HG02623 (cell line): ENCODE data around the gene NCBP3.
"Not testable (repeated sequence)": the region's sequence is repeated elsewhere in the genome, so short reads cannot be mapped to it uniquely, and the experiment has no call there.

Experiments used
- ATAC-seq: cut with Tn5 transposase; IDR thresholded peaks from one replicate; pipeline ENCODE4 v1.9.1; 2021; ENCODE audit warnings: moderate library complexity; ENCODE audit not compliant: unreplicated experiment

The NCBP3 gene

DNA sequence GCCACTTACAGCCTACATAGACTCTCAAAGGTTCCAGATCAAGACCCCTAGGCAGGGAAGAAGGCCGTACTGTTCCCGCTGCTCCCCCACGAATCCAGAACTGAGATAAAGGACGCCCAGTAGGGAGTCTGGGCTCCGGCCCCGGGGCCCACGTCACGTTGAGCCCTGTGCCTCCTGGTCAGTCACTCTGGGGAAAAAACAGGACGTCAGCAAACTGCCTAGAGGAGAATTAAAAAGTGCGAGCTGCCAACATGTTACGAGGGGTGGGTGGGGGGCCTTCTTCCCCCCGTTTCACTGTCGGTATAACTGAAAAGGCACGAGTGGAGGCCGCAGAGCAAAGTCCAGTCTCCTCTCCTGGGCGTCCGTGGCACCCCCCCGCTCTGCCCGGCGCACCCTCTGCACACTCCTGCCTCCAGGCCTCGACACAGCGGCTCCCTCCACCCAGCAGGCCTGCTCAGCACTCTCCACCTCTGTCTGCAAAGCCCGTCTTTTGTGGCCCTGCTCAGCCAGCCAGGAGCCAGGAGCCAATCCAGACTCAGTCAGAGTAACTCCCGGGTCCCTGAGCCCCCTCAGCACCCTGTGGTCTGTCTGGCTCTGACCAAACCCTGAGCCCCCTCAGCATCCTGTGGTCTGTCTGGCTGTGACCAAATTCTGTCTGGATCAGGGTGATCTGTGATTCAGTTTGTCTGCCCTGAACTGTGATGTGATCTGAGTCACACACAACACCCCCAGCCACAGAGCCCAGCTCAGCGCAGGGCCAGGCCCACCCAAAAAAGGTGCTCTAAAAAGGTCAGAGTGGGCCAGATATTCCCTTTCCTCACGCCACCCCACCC is 51.3 kb downstream of the NCBP3 start:
- no peak for ATAC-seq

DNA sequence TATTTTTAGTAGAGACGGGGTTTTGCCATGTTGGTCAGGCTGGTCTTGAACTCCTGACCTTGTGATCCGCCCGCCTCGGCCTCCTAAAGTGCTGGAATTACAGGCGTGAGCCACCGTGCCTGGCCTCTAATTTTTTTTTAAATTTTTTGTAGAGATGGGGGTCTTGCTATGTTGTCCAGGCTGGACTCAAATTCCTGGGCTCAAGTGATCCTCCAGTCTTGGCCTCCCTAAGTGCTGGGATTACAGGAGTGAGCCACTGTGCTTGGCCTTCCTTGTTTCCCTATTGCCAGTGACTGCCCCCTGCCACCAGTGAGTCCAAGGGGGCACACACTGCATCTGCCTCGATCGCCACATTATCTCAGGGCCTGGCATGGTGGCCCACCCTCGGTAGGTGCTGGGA is 51.9 kb downstream of the NCBP3 start:
- not testable (repeated sequence) for ATAC-seq

GRCh38 chr17:3793258-3793657 is 52.8 kb downstream of the NCBP3 start:
- ATAC-seq, result not testable (repeated sequence)

- ATAC-seq, result no peak
Observed at GRCh38 chr17:3792481-3792880, 53.6 kb downstream of the NCBP3 start.

- ATAC-seq, result no peak
Observed at GRCh38 chr17:3788200-3788599, 57.8 kb downstream of the NCBP3 start.

DNA sequence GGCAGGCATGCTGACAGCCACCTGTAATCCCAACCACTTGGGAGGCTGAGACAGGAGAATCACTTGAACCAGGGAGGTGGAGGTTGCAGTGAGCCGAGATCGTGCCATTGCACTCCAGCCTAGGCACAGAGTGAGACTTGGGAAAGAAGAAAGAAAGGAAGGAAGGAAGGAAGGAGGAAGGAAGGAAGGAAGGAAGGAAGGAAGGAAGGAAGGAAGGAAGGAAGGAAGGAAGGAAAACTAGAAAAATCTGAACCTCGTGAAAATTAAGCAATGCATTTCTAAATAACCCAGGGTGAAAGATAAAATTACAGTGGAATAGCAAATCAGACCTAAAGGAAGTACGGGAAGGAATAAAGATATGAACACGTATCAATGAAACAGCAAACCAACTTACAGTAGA is 60.7 kb downstream of the NCBP3 start:
- not testable (repeated sequence) for ATAC-seq

- ATAC-seq, result no peak
Observed at GRCh38 chr17:3782751-3783150, 63.3 kb downstream of the NCBP3 start.

DNA sequence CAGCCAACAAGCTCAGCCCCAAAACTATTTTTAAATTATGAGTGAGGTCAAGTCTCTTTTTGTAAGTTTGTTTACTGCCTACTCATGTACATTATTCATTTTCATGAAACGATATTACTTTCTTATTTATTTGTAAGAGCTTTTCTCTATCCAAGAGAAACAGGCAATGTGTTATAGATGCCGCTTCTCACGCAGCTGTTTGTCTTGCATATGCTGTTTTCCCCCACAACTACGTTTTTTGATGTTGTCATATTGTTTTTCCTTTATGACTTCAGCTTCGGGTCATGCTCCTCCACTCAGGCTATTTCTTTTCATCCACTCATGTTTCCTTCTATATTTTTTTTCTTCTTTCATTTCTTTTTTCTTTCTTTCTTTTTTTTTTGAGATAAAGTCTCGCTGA is 65.1 kb downstream of the NCBP3 start:
- ATAC-seq, result no peak

- ATAC-seq, result no peak
Observed at GRCh38 chr17:3777366-3778120, 68.5 kb downstream of the NCBP3 start.

DNA sequence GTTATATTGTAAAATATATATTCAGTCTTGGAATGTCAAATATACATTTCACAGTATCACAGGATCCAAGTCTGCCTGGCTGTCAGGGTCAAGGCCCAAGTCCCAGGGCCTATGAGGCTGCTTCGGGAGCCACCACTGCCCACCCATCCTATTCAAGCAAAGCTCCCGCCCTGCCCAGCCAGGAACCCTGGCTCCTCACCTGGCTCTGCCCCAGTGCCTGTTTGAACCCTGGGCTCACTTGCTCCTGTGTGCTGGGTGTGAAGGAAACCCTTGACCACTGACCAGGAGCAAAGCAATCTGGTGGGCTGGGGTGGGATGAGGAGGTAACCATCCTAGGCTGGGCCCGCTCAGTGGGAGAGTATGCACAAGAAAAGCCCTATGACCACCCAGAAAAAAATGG is 72.1 kb downstream of the NCBP3 start:
- ATAC-seq, result no peak

- no peak for ATAC-seq
Observed at GRCh38 chr17:3773511-3773910, 72.5 kb downstream of the NCBP3 start.

- ATAC-seq, result no peak
Observed at GRCh38 chr17:3772764-3773163, 73.3 kb downstream of the NCBP3 start.

DNA sequence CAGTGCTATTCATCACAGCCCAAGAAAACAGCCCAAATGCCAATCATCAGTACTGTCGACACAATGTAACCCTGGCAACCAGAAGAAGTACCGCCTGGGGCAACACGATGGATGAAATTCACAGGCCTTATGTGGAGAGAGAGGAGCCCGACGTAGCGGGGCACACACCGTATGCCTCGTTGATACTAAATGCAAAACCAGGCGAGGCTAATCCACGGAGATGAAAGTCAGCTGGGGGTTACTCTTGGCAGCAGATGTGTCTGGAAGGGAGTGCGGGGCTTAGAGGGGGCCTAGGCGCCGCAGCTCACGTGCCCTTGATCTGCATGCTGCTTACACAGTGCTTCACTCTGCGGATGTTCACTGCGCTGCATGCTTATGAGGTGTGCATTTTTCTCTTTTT is 74.9 kb downstream of the NCBP3 start:
- no peak for ATAC-seq

- no peak for ATAC-seq
Observed at GRCh38 chr17:3770466-3770865, 75.6 kb downstream of the NCBP3 start.

DNA sequence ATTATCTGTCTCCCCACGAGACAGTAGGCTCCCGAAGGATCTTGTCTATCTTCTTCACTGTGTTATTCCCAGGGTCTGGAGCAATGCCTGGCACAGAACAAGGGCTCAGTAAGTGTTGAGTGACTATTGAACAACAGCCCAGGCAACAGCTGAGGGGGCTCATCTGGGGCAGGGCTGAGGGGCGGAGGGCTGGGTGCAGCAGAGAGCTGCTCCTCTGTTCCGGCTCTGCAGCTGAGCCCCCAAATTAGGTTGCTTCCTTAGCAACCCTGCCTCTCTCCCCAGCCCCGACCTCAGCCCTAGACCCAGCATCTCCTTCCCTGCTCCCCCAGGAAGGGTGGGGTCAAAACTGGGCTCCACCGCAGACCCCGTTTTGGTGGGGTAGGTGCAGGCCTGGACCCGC is 77.3 kb downstream of the NCBP3 start:
- ATAC-seq, result no peak

DNA sequence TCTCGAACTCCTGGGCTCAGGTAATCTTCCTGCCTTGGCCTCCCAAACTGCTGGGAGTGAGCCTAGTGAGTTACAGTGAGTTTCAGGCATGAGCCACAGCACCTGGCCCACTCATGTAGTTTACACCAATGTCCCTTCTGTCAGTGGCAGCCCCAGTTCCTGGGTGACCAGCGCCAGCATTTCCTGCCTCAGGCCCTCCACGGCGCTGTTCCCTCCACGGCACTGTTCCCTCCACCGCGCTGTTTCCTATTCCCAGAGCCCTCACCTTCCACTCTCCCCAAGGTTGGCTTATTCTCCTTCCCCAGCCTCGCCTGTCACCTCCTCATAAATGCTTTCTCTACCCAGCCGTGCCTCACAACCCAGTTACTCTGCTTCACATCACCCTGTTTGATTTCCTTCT is 77.7 kb downstream of the NCBP3 start:
- ATAC-seq, result no peak

GRCh38 chr17:3766779-3767178 is 79.3 kb downstream of the NCBP3 start:
- no peak for ATAC-seq

DNA sequence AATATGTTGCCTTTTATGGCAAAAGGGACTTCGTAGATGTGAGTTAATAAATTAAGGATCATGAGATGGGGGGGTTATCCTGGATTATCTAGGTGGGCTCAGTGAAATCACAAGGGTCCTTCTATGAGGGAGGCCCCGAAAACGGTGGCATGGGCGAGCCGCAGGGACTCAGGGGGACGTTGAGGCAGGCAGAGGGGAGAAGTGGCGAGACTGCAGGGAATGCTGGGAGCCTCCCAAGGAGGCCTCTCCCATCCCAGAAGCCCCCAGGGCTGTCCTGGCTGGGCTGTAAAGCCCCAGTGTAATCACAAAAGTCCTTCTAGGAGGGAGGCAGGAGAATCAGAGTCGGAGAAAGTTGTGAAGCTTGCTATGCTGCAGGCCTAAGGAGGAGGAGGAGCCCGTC is 80.1 kb downstream of the NCBP3 start:
- ATAC-seq, result no peak

DNA sequence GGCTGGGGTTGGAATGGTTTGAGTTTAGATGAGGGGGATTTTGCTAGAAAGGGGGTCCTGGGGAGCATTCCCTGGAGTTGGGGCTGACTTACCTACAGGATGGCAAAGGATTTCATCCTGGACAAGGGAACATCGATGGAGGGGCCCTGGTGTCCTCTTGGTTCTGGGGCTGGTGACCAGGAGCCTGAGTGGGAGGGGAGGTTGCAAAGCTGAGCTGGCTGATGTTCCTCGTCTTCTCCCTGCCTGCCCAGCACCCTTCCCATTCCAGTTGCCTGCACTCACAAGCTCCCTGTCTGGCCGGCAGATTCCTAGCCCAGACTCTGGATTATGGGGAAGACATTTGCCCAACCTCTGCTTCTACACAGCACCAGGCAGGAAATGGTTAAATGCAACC is 82.3 kb downstream of the NCBP3 start:
- ATAC-seq, result no peak

DNA sequence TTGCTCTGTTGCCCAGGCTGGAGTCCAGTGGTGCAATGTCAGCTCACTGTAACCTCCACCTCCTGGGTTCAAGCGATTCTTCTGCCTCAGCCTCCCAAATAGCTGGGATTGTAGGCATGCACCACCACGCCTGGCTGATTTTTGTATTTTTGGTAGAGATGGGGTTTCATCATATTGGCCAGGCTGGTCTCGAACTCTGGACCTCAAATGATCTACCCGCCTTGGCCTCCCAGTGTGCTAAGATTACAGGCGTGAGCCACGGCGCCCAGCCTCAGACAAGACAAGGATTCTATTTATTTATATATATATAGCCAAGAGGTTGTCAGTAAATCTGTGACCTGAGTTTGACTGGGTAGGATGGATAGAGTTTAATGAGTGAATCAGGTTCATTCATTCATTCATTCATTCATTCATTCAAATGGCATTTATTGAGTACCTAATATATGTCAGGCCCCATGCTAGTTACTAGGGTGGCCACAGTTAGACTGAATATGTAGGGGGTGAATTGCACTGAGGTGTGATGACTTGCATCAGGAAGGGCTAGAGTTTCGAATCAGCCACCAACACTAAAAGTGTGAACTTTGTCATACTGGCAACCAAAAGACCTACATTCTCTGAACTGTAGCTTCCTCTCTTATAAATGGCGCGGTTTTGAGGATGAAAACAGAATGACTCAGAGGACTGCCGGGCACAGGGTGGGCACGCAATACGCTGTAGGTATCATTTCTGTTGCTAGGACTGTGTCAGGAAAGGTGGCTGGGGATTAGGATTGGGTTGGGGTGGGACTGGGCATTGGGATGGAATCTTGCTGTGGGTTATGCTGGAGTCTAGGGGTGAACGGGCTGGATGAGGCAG is 82.9 kb downstream of the NCBP3 start:
- no peak for ATAC-seq

DNA sequence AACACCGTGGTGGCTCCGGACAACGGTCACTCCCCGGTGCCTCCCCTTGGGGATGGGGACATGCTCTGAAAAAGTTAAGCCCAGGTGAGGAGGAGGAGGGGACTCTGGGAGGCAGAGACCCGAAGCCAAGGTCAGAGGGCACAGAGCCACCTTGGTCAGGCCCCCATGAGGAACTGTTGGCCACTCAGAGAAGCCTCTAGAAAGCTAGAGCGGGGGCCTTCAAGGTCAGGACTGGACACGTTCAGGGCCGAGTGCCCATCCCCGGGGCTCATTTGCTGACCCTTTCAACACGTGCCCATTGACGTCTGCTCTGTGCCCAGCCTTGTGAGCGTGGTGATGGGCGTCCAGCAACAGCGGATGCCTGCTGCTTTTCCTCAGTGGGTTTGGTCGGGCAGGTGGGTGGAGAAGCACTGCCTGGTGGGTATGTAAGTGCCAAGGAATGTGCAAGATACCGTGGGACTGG is 84.1 kb downstream of the NCBP3 start:
- no peak for ATAC-seq
